HEK293 (cell line): Measurements from ENCODE around the gene FXYD5.
A peak's percentile ranks its signal among the peaks of the same experiment; 100 is the strongest.

Experiments used
- CTCF ChIA-PET: fragments of 350-600 bp; formaldehyde crosslinking; extraction: SDS; loops from one replicate; lab custom pipeline; 2021; ENCODE audit warnings: antibody characterized with exemption; lab: Yijun Ruan, JAX
- POLR2A ChIA-PET: fragments of 300-600 bp; formaldehyde crosslinking; extraction: SDS; loops from one replicate; lab custom pipeline; 2020; ENCODE audit warnings: antibody characterized with exemption, inconsistent platforms; lab: Yijun Ruan, JAX
- H3K27ac ChIP-seq: fragments of 200-500 bp; sonication (Bioruptor generic); 2 replicates; pipeline ENCODE4 v1.5.1; 2014; ENCODE audit warnings: low read depth, low read length, control low read depth, inconsistent platforms; ENCODE audit errors: extremely low read depth
- H3K36me3 ChIP-seq, 2 experiments: fragments of 200-500 bp in 1 of 2; sonication (Bioruptor generic) in 1 of 2; 1 replicate in 1 of 2; 2 replicates in 1 of 2; pipeline ENCODE4 v1.5.1; 2014 to 2017; ENCODE audit warnings: inconsistent platforms in 2 of 2, low read length in 2 of 2; ENCODE audit not compliant: control insufficient read depth in 2 of 2, insufficient read depth in 1 of 2
- H3K4me1 ChIP-seq: fragments of 200-500 bp; sonication (Bioruptor generic); 2 replicates; pipeline ENCODE4 v1.5.1; 2014; ENCODE audit warnings: mild to moderate bottlenecking, low read length, inconsistent platforms; ENCODE audit not compliant: control insufficient read depth, insufficient read depth
- H3K4me3 ChIP-seq: 2 replicates; pipeline ENCODE4 v1.5.1; 2011; ENCODE audit warnings: low read depth, mild to moderate bottlenecking, control low read depth, low read length, moderate library complexity
- H3K9me3 ChIP-seq: fragments of 200-500 bp; sonication (Bioruptor generic); 2 replicates; pipeline ENCODE4 v1.5.1; 2014; ENCODE audit warnings: low read depth, low read length, inconsistent platforms; ENCODE audit not compliant: control insufficient read depth, insufficient read depth
- GLI4 ChIP-seq: fragments of 450-650 bp; formaldehyde crosslinking; IDR thresholded peaks from 2 replicates; pipeline ENCODE4 v1.5.1; 2016; ENCODE audit warnings: missing biosample characterization, missing genetic modification characterization
- HIC1 ChIP-seq: fragments of 450-650 bp; formaldehyde crosslinking; IDR thresholded peaks from 2 replicates; pipeline ENCODE4 v1.5.1; 2016; ENCODE audit warnings: missing biosample characterization, missing genetic modification characterization
- MYNN ChIP-seq: fragments of 450-650 bp; formaldehyde crosslinking; IDR thresholded peaks from 2 replicates; pipeline ENCODE4 v1.5.1; 2016; ENCODE audit warnings: missing biosample characterization, missing genetic modification characterization, borderline replicate concordance
- TCF7L2 ChIP-seq: IDR thresholded peaks from 2 replicates; pipeline ENCODE4 v1.6.1; 2011; ENCODE audit warnings: low read depth, mild to moderate bottlenecking, inconsistent platforms, low read length, moderate library complexity, borderline replicate concordance
- ZBTB1 ChIP-seq: fragments of 450-650 bp; formaldehyde crosslinking; IDR thresholded peaks from 2 replicates; pipeline ENCODE4 v1.5.1; 2016; ENCODE audit warnings: missing biosample characterization, missing genetic modification characterization
- ZFP69B ChIP-seq: fragments of 450-650 bp; formaldehyde crosslinking; IDR thresholded peaks from 2 replicates; pipeline ENCODE4 v1.5.1; 2016; ENCODE audit warnings: missing biosample characterization, missing genetic modification characterization
- ZNF114 ChIP-seq: fragments of 450-650 bp; formaldehyde crosslinking; IDR thresholded peaks from 2 replicates; pipeline ENCODE4 v1.5.0; 2017; ENCODE audit warnings: missing biosample characterization, missing genetic modification characterization
- ZNF132 ChIP-seq: fragments of 450-650 bp; formaldehyde crosslinking; IDR thresholded peaks from 2 replicates; pipeline ENCODE4 v1.5.1; 2017; ENCODE audit warnings: missing biosample characterization, missing genetic modification characterization, borderline replicate concordance
- ZNF174 ChIP-seq: fragments of 450-650 bp; formaldehyde crosslinking; IDR thresholded peaks from 2 replicates; pipeline ENCODE4 v1.5.0; 2017; ENCODE audit warnings: missing biosample characterization, mild to moderate bottlenecking, missing genetic modification characterization
- ZNF239 ChIP-seq: fragments of 450-650 bp; formaldehyde crosslinking; IDR thresholded peaks from 2 replicates; pipeline ENCODE4 v1.5.1; 2016; ENCODE audit warnings: missing biosample characterization, missing genetic modification characterization
- ZNF292 ChIP-seq: fragments of 450-650 bp; formaldehyde crosslinking; IDR thresholded peaks from 2 replicates; pipeline ENCODE4 v1.5.1; 2016; ENCODE audit warnings: low read depth, missing biosample characterization, missing genetic modification characterization, borderline replicate concordance
- ZNF560 ChIP-seq: fragments of 450-650 bp; formaldehyde crosslinking; IDR thresholded peaks from 2 replicates; pipeline ENCODE4 v1.5.1; 2017; ENCODE audit warnings: missing biosample characterization, missing genetic modification characterization, borderline replicate concordance
- ZNF654 ChIP-seq: fragments of 450-650 bp; formaldehyde crosslinking; IDR thresholded peaks from 2 replicates; pipeline ENCODE4 v1.5.1; 2016; ENCODE audit warnings: low read depth, missing biosample characterization, missing genetic modification characterization
- ZNF658 ChIP-seq: fragments of 450-650 bp; formaldehyde crosslinking; IDR thresholded peaks from 2 replicates; pipeline ENCODE4; 2016; ENCODE audit warnings: missing biosample characterization, missing genetic modification characterization
- ZNF704 ChIP-seq: fragments of 450-650 bp; formaldehyde crosslinking; IDR thresholded peaks from 2 replicates; pipeline ENCODE4 v1.5.1; 2016; ENCODE audit warnings: missing biosample characterization, missing genetic modification characterization
- ZNF791 ChIP-seq: fragments of 450-650 bp; formaldehyde crosslinking; IDR thresholded peaks from 2 replicates; pipeline ENCODE4 v1.5.1; 2016; ENCODE audit warnings: missing biosample characterization, missing genetic modification characterization
- TF ChIP-seq, protein P1 (sequence below): fragments of 450-650 bp; formaldehyde crosslinking; IDR thresholded peaks from 2 replicates; pipeline ENCODE4 v1.5.1; 2016; ENCODE audit warnings: missing biosample characterization, missing genetic modification characterization
- TF ChIP-seq, protein P2 (sequence below): fragments of 450-650 bp; formaldehyde crosslinking; IDR thresholded peaks from 2 replicates; pipeline ENCODE4 v1.5.1; 2016; ENCODE audit warnings: missing biosample characterization, missing genetic modification characterization
- TF ChIP-seq, protein P3 (sequence below): fragments of 450-650 bp; formaldehyde crosslinking; IDR thresholded peaks from 2 replicates; pipeline ENCODE4 v1.5.1; 2016; ENCODE audit warnings: missing biosample characterization, missing genetic modification characterization

Gene FXYD5

GRCh38 chr19:35105411-35106290 lies 48.9 kb upstream of the FXYD5 start (continued):
- TF ChIP-seq ZNF114 (tag by site-specific recombination) = no peak
- TF ChIP-seq ZNF132 = no peak
- peak; percentile 11 for TF ChIP-seq ZNF791
- TF ChIP-seq, protein P1, sequence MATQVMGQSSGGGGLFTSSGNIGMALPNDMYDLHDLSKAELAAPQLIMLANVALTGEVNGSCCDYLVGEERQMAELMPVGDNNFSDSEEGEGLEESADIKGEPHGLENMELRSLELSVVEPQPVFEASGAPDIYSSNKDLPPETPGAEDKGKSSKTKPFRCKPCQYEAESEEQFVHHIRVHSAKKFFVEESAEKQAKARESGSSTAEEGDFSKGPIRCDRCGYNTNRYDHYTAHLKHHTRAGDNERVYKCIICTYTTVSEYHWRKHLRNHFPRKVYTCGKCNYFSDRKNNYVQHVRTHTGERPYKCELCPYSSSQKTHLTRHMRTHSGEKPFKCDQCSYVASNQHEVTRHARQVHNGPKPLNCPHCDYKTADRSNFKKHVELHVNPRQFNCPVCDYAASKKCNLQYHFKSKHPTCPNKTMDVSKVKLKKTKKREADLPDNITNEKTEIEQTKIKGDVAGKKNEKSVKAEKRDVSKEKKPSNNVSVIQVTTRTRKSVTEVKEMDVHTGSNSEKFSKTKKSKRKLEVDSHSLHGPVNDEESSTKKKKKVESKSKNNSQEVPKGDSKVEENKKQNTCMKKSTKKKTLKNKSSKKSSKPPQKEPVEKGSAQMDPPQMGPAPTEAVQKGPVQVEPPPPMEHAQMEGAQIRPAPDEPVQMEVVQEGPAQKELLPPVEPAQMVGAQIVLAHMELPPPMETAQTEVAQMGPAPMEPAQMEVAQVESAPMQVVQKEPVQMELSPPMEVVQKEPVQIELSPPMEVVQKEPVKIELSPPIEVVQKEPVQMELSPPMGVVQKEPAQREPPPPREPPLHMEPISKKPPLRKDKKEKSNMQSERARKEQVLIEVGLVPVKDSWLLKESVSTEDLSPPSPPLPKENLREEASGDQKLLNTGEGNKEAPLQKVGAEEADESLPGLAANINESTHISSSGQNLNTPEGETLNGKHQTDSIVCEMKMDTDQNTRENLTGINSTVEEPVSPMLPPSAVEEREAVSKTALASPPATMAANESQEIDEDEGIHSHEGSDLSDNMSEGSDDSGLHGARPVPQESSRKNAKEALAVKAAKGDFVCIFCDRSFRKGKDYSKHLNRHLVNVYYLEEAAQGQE (tag by site-specific recombination) = no peak
- TF ChIP-seq ZNF658 = peak; percentile 59; the same call in 1 of the 2 replicates
- no peak for TF ChIP-seq ZFP69B (tag by site-specific recombination)
- TF ChIP-seq MYNN = no peak
- TF ChIP-seq ZNF174 (tag by site-specific recombination) = no peak
- TF ChIP-seq ZNF239 (tag by site-specific recombination) = 0 out of 2 replicates have a peak, but pooled peaks have one; percentile 10
- TF ChIP-seq GLI4 (tag by site-specific recombination) = 0 out of 2 replicates have a peak, but pooled peaks have one; percentile 64
- 0 out of 2 replicates have a peak, but pooled peaks have one; percentile 36 for TF ChIP-seq HIC1
- no peak for TF ChIP-seq ZBTB1

GRCh38 chr19:35106291-35106583 lies 48.3 kb upstream of the FXYD5 start:
- H3K4me1 ChIP-seq = no peaks in the 10 kb centered on the region
- H3K36me3 ChIP-seq = no peaks in the 10 kb centered on the region
- TF ChIP-seq TCF7L2 = no peak
- TF ChIP-seq, all 188 proteins: peak for 0
- POLR2A ChIA-PET = no interaction called here
- Histone ChIP-seq H3K27ac (no peak overlapping the region), H3K9me3 (no peaks in the 10 kb centered on the region), H3K4me3 (no peak overlapping the region)
- CTCF ChIA-PET = interaction anchor here (0.7 to 2.8 kb wide), 8 partner anchors 8 to 268 kb away, joined by 3 to 14 read pairs (median 4); no protein-coding TSS in a partner anchor

- no peak for TF ChIP-seq ZNF654 (tag by site-specific recombination)
- TF ChIP-seq, protein P2, sequence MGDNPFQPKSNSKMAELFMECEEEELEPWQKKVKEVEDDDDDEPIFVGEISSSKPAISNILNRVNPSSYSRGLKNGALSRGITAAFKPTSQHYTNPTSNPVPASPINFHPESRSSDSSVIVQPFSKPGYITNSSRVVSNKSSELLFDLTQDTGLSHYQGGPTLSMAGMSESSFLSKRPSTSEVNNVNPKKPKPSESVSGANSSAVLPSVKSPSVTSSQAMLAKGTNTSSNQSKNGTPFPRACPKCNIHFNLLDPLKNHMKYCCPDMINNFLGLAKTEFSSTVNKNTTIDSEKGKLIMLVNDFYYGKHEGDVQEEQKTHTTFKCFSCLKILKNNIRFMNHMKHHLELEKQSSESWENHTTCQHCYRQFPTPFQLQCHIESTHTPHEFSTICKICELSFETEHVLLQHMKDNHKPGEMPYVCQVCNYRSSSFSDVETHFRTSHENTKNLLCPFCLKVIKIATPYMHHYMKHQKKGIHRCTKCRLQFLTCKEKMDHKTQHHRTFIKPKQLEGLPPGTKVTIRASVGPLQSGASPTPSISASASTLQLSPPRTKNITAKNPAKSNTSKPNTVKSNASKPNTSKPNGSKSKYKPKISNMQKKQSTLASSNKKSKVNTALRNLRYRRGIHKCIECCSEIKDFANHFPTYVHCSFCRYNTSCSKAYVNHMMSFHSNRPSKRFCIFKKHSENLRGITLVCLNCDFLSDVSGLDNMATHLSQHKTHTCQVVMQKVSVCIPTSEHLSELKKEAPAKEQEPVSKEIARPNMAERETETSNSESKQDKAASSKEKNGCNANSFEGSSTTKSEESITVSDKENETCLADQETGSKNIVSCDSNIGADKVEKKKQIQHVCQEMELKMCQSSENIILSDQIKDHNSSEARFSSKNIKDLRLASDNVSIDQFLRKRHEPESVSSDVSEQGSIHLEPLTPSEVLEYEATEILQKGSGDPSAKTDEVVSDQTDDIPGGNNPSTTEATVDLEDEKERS = peak; percentile 89
- no peak for TF ChIP-seq ZNF292 (tag by site-specific recombination)
- TF ChIP-seq ZNF560 (tag by site-specific recombination) = no peak
- TF ChIP-seq ZNF704 (tag by site-specific recombination) = no peak
- TF ChIP-seq, protein P3, sequence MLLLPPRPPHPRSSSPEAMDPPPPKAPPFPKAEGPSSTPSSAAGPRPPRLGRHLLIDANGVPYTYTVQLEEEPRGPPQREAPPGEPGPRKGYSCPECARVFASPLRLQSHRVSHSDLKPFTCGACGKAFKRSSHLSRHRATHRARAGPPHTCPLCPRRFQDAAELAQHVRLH (tag by site-specific recombination) = peak; percentile 66; the same call in 1 of the 2 replicates
- Histone ChIP-seq H3K36me3 (no peaks in the 10 kb centered on the region), H3K9me3 (no peaks in the 10 kb centered on the region), H3K4me3 (no peak overlapping the region), H3K4me1 (no peaks in the 10 kb centered on the region), H3K27ac (no peak overlapping the region)
- POLR2A ChIA-PET = interaction anchor here (0.6 kb wide), 1 partner anchor 1161 kb away, joined by 3 read pairs; no protein-coding TSS in a partner anchor
- CTCF ChIA-PET = interaction anchor here (0.6 to 2.8 kb wide), 12 partner anchors 8 to 269 kb away, joined by 3 to 14 read pairs (median 3); no protein-coding TSS in a partner anchor
Measured at GRCh38 chr19:35106898-35107541, 47.5 kb upstream of the FXYD5 start.
